ENCODE results near the gene OCEL1.

Gene OCEL1

DNA sequence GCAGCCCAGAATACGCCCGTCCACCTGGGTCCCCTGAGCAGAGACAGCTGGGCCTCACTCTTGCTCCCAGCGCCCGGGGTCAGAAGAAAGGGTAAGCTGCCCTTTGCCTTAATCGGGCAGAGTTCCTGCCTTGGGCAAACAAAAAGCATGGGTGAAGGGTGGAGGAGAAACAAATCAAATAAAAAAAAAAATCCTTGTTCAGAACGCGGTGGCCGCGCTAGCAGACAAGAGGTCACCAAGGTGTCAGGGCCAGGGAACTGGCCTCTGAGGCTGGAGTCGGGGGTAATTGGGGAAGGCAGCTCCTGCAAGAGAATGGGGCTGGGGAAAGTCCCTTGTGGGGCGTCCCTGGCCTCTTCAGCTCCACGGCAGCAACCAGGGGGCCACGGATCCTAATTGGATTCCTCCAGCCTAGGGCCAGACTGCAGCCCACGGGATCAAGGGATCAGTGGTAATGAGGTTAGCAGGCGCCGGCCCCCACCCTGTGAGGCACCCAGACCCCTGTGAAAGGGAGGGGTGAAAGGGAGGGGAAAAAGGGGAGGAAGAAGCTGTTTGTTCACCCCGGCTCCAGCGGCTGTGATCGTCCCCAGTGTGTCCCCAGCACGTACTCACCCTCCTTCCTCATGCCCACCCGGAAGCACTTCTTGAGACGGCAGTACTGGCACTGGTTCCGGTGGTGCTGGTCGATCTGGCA lies 14.2 kb downstream of the OCEL1 start:
- no peak for DNase-seq (ENCODE audit: low spot score)

DNA sequence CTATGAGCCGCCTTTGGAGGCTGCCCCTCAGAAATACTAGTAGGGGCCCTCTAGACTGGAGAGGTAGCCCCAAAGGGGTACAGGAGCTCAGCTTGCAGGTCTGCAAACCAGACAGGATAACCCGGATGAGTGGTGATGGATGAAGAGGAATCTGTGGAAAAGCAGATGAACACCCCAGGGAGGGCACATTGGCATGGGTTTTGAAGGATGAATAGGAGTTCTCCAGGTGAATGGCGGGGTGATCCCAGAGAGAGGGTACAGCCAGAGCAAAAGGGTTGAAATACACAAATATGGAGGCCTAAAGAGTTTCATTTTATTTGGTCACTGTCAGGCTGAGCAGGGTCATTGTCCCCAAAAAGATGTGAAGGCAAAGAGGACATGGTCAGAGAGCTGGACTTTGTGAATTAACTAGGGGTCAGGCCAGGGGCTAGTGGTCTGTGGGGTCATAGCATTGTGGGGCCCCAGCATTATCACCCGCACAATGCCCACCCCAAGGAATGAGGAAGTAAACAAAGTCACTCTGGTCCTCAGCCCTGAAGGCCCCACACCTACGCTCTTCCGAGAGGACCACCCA lies 14.9 kb downstream of the OCEL1 start:
- no peak for DNase-seq (ENCODE audit: low spot score)

DNA sequence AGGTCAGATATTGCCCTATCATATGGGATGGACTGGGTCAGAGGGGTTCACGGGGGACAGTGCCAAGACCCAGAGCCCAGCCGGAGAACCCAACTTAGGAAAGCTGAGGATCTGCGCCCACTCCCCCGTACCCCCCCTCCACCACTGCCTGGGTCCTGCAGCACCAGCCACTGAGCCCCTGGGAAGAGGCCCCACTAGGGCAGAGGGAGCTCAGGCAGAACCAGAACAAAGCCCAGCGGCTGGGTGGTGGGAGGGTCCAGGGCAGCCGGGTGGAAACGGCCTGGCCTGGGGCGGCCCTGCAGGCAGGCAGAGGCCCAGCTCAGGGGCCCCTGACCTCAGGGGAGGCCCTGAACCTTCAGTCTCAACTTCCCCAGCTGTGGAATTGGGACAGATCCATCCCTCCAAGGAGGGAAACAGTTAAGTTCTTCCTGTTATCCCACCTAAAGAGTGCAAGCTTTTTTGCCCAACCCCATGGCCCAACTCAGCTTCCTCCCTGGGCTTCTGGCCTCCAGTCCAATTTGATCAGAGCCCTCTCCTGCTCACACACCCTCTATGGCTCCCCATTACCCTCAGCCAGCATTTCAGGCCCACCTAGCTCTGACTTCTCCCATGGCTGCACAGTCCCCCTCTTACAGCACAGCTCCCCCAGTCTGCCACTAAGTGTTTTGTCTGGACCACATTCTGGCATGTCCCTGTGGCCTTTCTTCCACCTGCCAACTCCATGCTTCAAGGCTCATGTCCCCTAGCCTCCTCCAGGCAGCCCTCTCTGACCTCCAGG lies 16.6 kb downstream of the OCEL1 start:
- no peak for DNase-seq (ENCODE audit: low spot score)

DNA sequence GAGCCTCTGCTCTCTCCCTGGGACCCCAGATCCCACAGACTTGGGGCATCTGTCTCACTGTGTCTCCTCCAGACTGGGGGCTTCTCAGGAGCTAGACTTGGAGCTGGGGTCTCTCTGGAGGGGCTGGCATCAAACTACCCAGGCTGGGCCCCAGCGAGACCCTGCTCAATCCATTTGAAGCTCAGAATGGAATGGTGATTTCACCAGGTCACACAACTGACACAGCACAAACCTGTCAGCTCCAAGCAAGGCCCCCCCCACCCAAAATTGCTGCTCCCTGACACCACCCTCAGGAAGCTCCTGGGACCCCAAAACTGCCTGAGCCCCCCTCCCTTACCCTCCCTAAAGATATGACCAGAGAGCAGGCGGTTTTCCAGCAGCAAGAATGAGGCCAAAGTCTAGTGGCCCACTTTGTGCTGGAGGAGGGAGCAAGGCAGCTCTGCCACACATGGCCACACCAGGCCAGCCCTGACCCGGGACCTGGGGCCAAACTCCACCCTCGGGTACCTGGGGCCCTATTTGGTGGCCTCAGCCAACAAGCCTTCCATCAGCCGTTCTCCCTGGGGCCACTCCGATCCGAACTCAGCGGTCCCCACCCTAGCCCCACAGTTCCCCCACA lies 17.3 kb downstream of the OCEL1 start:
- no peak for DNase-seq (ENCODE audit: low spot score)

DNA sequence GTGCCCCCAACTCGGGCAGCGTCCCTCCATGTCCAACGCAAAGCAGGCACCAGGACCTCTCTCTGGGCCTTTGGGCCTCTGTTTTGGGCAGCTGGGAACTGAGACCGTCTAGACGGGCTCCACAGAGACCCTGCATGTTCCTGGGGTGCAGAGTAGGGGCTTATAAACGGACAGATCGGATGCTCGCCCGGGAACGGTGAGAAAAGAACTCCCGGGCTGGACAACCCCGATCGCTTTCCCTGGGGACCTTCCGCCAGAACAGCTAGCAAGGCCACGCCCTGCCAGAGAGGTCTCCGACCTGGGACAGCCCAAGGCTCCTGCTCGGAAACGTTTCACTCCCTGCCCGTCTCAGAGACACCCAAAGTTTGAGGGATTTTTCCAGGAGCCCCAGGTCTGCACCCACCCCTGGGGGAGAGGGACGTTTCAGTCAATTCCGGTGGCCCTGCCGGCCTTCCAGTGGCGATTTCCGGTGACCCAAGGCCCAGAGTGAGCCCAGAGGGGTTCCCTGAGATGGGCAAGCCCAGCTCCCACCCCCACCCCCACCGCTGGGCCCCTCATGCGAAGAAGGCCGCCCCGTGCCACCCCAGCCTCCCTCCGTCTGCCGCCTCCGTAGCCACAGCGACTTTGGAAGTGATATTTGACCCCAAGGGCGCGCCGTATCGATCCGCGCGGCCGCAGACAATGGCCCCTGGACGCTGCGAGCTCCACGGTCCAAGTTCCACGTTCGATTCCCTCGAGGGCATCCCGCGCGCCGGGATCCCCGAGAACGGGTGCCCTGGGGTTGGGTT lies 18.0 kb downstream of the OCEL1 start:
- no peak for DNase-seq (ENCODE audit: low spot score)

DNA sequence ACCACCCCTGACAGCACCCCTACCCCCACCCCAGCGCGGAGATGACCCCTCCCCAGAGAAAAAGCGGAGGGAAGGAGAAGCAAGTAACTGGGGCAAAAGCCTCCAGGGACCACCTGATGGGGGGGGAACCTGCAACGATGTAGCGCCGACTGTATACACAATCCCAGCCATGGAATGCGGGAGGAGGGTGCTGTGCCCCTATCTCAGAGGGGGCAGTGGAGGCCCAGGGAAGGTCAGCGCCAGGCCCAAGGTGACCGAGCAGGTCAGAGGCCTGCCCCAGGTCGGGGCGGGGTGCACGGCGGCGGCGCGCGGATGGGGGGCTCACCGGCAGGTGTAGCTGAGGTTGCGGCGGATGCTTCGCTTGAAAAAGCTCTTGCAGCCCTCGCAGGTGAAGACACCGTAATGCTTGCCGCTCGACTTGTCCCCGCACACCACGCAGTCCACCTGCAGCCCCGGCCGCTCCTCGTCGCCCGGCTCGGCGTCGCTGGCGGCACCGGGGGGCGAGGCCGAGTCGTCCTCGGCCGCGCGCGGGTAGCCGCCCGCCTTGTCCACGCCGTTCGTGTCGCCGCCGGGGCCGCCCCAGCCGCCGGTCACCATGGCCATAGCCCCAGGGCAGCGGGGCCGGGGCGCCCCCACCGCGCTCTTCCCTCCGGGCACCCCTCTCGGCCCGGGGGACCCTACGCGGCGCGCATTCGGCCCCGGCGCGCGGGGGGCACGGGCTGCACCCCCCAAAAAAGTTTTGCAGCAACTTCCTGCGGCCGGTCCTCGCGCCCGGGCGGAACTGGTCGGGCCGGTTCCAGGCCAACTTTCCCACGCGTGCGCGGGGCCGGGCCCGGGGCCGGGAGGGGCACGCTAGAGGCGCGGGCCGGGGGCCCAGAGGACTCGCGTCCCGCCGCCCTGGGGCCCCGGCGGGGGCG lies 18.9 kb downstream of the OCEL1 start:
- DNase-seq (ENCODE audit: low spot score), result no peak

DNA sequence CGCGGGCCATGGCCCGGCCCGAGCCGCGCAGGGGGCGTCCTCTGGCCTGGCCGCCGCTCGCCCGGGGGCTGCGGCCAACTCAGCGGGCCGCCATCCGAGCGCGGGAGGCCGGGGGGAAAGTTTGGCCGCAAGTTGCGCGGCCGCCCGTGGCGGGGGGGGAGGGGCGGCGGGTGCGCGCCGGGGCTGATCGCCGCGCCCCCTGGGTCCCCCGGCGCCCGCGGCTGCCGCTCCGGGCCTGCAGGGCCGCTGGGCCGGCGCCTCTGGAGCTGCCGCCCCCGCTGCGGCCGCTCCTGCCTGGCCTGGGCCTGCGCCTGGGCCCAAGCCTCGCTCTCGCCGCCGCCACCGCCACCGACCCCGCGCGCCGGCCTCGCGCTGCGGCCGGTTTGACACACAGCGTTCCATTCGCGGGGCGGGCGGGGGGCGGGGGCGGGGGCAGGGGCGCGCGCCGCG lies 19.5 kb downstream of the OCEL1 start, which contains the start of gene NR2F6:
TSS of gene NR2F6 (minus strand) at position 385 of the 450 bp plus-strand sequence. CDS start 699 bp downstream, outside the sequence.
- DNase-seq (ENCODE audit: low spot score), result no peak

DNA sequence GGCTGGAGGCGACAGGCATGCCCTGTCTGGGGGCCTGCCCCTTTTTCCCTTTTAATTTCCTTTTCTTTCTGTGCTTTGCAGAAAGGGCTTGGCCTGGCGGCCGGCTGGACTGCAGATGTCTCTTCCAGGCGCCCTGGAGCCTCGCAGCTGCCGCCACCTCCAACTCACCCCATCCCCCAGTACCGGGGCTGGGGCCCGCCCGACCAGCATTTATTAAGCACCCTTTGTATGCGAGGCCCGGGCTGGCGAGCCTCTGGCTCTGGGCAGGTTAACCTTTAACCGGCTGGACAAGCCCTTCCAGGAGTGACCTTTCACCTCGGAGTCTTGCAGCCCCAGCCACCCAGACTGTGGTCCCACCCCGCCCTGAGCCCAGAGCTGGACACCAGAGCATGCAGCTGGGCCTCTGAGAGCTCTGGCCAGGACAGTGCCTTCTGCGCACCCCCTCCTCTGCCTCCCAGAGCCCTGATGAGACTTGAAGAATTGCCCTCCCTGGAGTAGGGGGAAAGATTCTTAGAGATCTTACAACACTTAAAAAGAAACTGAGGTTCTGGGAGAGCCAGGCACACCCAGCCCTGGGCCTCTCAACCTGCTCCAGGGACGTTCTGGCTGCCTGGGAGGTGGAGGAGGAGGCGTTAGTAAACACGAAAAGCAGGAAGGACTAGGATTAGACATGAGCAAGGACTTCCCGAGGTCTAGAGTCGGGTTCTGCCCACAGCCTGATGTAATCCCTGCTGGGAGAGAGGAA lies 20.8 kb downstream of the OCEL1 start:
- no peak for DNase-seq (ENCODE audit: low spot score)

DNA sequence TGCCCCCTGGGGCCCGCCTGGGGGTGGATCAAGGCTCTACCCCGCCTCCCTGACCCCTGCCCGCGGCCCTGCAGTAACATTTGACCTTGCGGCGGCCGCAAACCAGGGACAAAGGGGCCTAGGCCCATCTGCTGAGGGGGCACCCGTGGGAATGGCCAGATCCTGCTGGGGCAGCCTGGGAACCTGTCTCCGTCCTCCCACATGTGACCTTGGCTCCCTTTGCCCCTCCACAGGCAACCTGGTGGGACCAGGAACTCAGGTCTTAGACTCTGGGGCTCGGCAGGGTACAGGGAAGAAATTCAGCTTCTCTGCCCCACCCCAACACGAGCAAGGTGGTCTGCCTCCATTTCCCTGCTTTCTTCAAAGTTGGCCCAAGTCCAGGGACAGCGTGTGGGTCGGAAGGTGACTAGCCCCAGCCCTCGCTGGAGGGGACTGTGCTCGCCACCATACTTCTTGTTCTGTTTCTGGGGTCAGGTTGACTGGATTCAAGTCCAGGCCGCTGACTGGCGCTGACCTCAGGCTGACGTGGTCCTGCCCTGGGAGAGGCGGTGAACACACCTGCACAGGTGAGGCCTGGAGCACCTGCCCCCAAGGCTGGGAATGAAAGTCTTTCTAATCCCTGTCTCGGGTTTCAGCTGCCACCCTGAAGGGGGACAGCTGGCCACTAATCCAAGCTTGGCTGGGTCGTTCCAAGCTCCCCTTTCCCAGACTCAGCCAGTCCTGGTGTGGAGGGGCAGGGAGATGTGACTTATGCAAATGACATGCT lies 22.2 kb downstream of the OCEL1 start:
- DNase-seq (ENCODE audit: low spot score), result no peak

DNA sequence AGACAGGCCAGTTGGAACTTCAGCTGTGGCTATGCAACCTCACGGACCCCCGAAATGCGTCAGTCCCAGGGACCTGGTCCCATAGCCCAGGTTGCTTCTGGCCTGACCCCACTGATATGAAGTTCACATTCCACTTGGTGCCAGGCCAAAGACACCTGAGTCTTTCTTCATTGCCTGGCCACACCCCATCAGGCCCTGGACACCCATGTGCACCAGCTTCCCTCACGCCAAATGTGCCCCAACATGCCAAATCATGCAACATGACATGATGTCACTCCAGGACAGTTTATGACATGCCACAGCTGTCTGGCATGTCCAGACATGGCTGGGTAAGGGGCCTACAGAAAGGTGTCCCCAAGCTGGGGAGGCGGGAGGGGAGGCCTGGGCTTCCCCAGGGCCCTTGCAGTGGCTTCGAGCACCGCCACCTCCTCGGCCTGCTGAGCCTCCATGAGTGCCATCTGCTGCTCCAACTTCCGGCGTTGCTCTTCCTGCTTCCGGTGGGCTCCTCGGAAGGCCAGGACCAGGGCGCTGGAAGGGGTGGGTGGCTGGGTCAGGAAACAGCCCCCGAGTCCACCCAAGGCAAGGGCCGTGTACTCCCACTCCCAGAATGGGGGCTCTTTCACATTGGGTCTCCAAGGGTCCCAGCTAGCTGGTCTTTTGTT lies 24.0 kb downstream of the OCEL1 start:
- no peak for DNase-seq (ENCODE audit: low spot score)

DNA sequence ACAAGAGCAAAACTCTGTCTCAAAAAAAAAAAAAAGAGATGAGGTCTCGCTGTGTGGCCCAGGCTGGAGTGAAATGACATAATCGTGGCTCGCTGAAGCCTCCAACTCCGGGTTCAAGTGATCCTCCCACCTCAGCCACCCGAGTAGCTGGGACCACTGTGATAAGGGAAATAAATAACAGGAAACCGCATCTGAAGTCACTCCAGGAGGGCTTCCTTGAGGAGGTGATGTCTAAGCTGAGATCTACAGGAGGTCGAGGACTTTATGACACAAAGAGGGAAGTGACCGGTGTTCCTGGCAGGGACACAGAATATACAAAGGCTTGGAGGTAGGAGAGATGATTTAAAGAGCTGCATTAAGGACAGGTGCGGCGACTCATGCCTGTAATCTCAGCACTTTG lies 28.6 kb downstream of the OCEL1 start:
- no peak for DNase-seq (ENCODE audit: low spot score)

DNA sequence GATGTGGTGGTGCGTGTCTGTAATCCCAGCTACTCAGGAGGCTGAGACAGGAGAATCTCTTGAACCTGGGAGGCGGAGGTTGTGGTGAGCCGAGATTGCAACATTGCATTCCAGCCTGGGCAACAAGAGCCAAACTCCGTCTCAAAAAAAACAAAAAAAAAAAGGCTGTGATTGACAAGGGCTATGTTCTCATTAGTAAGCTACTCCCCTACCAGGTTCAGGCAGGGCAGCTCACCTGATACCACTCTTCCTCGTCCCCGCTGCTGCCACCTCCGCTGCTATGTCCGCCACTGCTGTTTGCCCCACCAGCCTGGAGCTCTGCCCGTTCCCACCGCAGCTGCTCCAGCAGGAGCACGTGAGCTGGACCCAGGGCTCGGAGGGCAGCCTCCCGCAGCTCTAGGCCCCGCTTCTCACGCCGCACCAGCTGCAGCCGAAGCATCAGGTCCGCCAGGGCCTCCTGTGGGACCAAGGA lies 29.2 kb downstream of the OCEL1 start:
- no peak for DNase-seq (ENCODE audit: low spot score)

DNA sequence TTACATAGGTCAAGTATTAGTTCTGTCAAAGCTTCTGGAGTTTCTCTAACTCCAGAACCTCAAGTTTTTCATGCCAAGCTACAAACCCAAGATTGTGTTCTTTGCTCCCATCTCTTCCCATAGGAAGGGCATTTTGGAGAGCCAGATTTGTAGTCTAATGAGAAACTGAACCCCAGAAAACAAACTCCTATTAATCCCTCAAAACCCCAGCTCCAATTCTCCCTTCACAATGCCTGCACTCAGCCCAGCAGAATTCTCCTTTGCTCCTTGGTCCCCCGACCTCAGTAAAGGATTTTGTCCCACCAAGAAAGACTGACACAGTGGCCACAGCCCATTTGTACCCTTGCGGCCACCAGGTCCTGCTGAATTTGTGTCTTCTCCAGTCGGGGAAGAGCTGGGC lies 30.1 kb downstream of the OCEL1 start:
- DNase-seq (ENCODE audit: low spot score), result no peak

DNA sequence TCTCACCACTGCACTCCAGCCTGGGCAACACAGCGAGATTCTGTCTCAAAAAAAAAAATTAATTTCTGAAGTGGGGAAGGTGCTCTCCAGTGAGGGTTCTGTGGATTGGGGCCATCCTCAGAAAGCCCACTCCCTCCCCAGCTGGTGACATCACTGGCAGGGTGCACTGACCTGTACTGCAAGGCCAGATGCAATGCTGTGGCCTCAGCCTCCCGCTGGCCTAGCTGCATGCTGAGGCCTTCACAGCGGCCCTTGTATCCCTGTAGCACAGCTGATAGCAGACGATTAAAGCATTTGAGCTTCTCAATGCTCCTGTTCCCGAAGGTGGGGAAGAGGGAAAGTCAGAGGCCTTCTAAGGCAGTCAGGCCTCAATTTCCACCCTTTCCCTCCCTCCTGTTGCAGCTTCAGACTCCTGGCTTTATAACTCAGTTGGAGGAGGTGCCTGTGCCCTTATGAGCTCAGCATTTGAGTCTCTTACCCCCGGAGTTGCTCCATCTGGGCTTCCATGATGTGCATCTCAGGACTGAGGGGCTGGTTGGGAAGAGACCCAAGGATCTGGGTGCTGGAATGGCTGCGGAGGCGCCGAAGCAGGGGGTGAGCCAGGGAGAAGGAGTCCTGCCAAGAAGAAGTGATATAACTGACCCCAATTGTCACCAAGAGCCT lies 33.2 kb downstream of the OCEL1 start:
- DNase-seq (ENCODE audit: low spot score), result no peak

DNA sequence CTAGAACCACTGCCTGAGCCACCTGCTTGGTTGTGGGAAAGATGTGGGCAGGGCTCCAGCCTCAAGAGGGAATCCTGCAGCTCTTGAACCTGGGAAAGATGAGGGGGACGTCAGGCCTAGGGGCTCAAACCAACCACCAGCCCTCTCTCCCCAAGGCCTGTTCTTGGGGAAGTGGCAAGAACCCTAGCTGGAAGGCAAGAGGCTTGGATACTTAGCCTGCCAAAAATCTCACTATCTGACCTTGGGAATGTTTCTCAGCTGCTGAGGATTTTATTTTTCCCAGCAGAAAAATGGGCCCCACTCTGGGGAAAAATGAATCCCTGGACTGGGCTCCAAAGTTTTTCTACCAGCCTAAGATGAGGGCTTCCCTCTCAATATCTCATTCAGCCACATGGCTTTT lies 33.9 kb downstream of the OCEL1 start:
- DNase-seq (ENCODE audit: low spot score), result no peak

DNA sequence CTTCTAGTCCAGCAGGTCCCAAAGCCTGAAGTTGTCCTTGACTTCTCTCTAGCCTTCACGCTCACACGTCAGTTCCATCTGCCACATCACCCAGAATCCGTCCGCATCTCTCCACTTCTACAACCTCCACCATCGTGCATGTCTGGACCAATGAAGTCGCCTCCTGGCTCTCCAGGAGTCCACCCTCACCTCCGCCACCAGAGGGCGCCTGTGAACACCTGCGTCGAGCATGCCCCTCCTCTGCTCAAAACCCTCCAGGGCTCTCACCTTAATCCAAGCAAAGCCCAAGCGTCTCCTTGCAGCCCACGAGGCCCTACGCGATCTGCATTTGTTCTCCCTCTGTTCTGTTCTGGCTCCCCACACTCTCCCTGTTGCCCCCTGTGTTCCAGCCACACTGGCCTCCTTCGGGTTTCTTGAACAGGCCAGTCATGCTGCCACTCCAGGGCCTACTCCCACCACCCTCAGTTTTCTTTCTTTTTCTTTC lies 34.9 kb downstream of the OCEL1 start:
- DNase-seq (ENCODE audit: low spot score), result peak; percentile 91

DNA sequence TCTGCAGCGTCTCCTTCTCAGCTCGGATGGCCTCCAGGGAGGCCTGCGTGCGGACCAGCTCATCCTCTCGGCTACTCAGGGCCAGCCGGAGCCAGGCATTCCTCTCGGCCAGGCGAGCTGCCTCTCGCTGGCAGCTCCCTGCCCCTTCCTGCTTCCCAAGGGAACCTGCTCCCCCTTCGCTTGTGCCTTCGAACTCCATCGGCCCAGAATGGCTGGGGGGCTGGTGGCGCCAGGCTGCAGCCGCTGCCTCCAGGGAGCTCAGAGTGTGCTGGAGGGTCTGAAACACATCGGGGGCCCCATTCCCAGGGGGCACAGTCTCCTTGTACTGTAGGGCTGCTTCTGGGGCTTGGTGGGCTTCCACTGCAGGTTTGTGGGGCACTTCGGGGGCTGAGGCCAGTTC lies 36.5 kb downstream of the OCEL1 start:
- DNase-seq (ENCODE audit: low spot score), result no peak

All from CD4-positive, alpha-beta T cell treated with Interleukin-15 for 4 hours (primary cell).